ENCODE results near the gene RMND1. TPM values are rescaled to one million over a fixed set of nuclear protein-coding genes. Genes with fewer than 3 reads are reported as not detected.

Gene RMND1
- polyA plus RNA-seq, 2 of the 4 experiments (the other 2 are of a cell fraction), result 11.7 to 13.1 TPM

- no peak for FAIRE-seq
- H3K4me3 ChIP-seq, result no peak overlapping the region
- no peak for ATAC-seq
- POLR2A ChIA-PET, result no interaction called here
- 0 out of 3 replicates have a peak, but pooled peaks cover 3% of the 10 kb centered on the region for H3K4me1 ChIP-seq
- 79% methylated on average over 6 of the region's 6 CpGs for WGBS (ENCODE audit: missing lambda C conversion rate)
- CTCF ChIA-PET, result interaction anchor here (0.8 kb wide), 1 partner anchor 727 kb away, joined by 3 read pairs; no protein-coding TSS in a partner anchor
- no peak for DNase-seq (ENCODE audit: low read depth in 1 of 2, low spot score in 1 of 2)
- H3K4me2 ChIP-seq, result no peak overlapping the region
- H3K27ac ChIP-seq, result no peak overlapping the region
- TF ChIP-seq TFCP2L1 (CRISPR knock-in tag; IDR thresholded peaks at IDR 0.05), result no peak
- no peak for TF ChIP-seq PHF8 (IDR thresholded peaks at IDR 0.05; ENCODE audit: borderline replicate concordance, low read depth)
- no peak for TF ChIP-seq FOSB (CRISPR knock-in tag; IDR thresholded peaks at IDR 0.05)
- TF ChIP-seq JUN (IDR thresholded peaks at IDR 0.05), result no peak
- no peak for TF ChIP-seq RFX5 (IDR thresholded peaks at IDR 0.05)
- no peak for TF ChIP-seq FOSL2 (IDR thresholded peaks at IDR 0.05)
- TF ChIP-seq FOSL2 (CRISPR knock-in tag; IDR thresholded peaks at IDR 0.05), result no peak
- TF ChIP-seq HOXB5 (CRISPR knock-in tag; IDR thresholded peaks at IDR 0.05), result no peak
- no peak for TF ChIP-seq ZC3H11A (IDR thresholded peaks at IDR 0.05)
- no peak for TF ChIP-seq RAD21 (conservative IDR thresholded peaks at IDR 0.05 in 1 of 2, IDR thresholded peaks at IDR 0.05 in 1 of 2)
- TF ChIP-seq CEBPB (IDR thresholded peaks at IDR 0.05), result no peak
- TF ChIP-seq HOXA7 (CRISPR knock-in tag; IDR thresholded peaks at IDR 0.05), result no peak
- TF ChIP-seq CHD2 (IDR thresholded peaks at IDR 0.05; ENCODE audit: low read length, partially characterized antibody), result no peak
- TF ChIP-seq FOXS1 (CRISPR knock-in tag; IDR thresholded peaks at IDR 0.05), result no peak
- no peak for TF ChIP-seq KDM5A (IDR thresholded peaks at IDR 0.05)
- TF ChIP-seq NPAS2 (CRISPR knock-in tag; IDR thresholded peaks at IDR 0.05; ENCODE audit: borderline replicate concordance), result no peak
- TF ChIP-seq, protein P1, sequence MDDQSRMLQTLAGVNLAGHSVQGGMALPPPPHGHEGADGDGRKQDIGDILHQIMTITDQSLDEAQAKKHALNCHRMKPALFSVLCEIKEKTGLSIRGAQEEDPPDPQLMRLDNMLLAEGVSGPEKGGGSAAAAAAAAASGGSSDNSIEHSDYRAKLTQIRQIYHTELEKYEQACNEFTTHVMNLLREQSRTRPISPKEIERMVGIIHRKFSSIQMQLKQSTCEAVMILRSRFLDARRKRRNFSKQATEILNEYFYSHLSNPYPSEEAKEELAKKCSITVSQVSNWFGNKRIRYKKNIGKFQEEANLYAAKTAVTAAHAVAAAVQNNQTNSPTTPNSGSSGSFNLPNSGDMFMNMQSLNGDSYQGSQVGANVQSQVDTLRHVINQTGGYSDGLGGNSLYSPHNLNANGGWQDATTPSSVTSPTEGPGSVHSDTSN (IDR thresholded peaks at IDR 0.05), result no peak
- no peaks in the 10 kb centered on the region for H3K9me3 ChIP-seq
Observed at GRCh38 chr6:151478670-151479069, 26.7 kb upstream of the RMND1 start.

GRCh38 chr6:151477726-151478125, 25.8 kb upstream of the RMND1 start:
- ATAC-seq (no peak), DNase-seq (ENCODE audit: low read depth in 1 of 2, low spot score in 1 of 2) (no peak), FAIRE-seq (no peak)
- CTCF ChIA-PET, result no interaction called here
- Histone ChIP-seq H3K27ac (no peak overlapping the region), H3K9me3 (no peaks in the 10 kb centered on the region), H3K4me1 (0 out of 3 replicates have a peak, but pooled peaks cover 3% of the 10 kb centered on the region), H3K4me3 (no peak overlapping the region), H3K4me2 (no peak overlapping the region)
- 85% methylated on average over 12 of the region's 12 CpGs for WGBS (ENCODE audit: missing lambda C conversion rate)
- no peak for TF ChIP-seq RCOR1 (IDR thresholded peaks at IDR 0.05; ENCODE audit: low read depth, low read length)
- no peak for TF ChIP-seq FOSL2 (IDR thresholded peaks at IDR 0.05)
- no peak for TF ChIP-seq FOSL2 (CRISPR knock-in tag; IDR thresholded peaks at IDR 0.05)
- TF ChIP-seq MYC (IDR thresholded peaks at IDR 0.05; ENCODE audit: borderline replicate concordance, low read length), result no peak
- no peak for TF ChIP-seq TP53 (CRISPR knock-in tag; IDR thresholded peaks at IDR 0.05)
- no peak for TF ChIP-seq GATA3 (IDR thresholded peaks at IDR 0.05; ENCODE audit: borderline replicate concordance)
- no peak for TF ChIP-seq HOXB13 (CRISPR knock-in tag; IDR thresholded peaks at IDR 0.05; ENCODE audit: low read depth)
- TF ChIP-seq ZC3H11A (IDR thresholded peaks at IDR 0.05), result no peak
- no peak for TF ChIP-seq CEBPB (IDR thresholded peaks at IDR 0.05)
- TF ChIP-seq, protein P1 (IDR thresholded peaks at IDR 0.05), result no peak
- TF ChIP-seq HEYL (CRISPR knock-in tag; IDR thresholded peaks at IDR 0.05), result no peak
- no peak for TF ChIP-seq CHD2 (IDR thresholded peaks at IDR 0.05; ENCODE audit: low read length, partially characterized antibody)
- TF ChIP-seq SMC3 (IDR thresholded peaks at IDR 0.05), result no peak
- no peak for TF ChIP-seq ZNF302 (CRISPR knock-in tag; IDR thresholded peaks at IDR 0.05)
- TF ChIP-seq NR3C1 (IDR thresholded peaks at IDR 0.05), result no peak
- TF ChIP-seq RFX5 (IDR thresholded peaks at IDR 0.05), result no peak
- no peak for TF ChIP-seq TFCP2L1 (CRISPR knock-in tag; IDR thresholded peaks at IDR 0.05)
- TF ChIP-seq ZSCAN20 (CRISPR knock-in tag; IDR thresholded peaks at IDR 0.05), result no peak
- no peak for TF ChIP-seq CHD4 (IDR thresholded peaks at IDR 0.05; ENCODE audit: borderline replicate concordance)
- no peak for TF ChIP-seq E2F6 (IDR thresholded peaks at IDR 0.05; ENCODE audit: borderline replicate concordance, low read depth)
- POLR2A ChIA-PET, result no interaction called here
